Spinal cord (tissue), 10 donors: ENCODE results near the gene PCDHGA10. TPM values are rescaled to one million over a fixed set of nuclear protein-coding genes. Genes with fewer than 3 reads are reported as not detected.

Source experiments
- DNase-seq, 6 donors: peaks; one replicate each; pipeline versions ENCODE4 v3.0.0 to v3.0.0-alpha.2; 2013 to 2015; ENCODE audit warnings: low spot score in 6 of 6, low read depth in 4 of 6
- H3K27ac ChIP-seq: one replicate; pipeline ENCODE4 v1.5.1; 2013; ENCODE audit warnings: low read depth, low read length, control low read depth
- H3K27me3 ChIP-seq: one replicate; pipeline ENCODE4 v1.6.1; 2013; ENCODE audit warnings: low read length; ENCODE audit not compliant: control insufficient read depth, insufficient read depth
- H3K36me3 ChIP-seq: one replicate; pipeline ENCODE4 v1.6.1; 2013; ENCODE audit warnings: low read length; ENCODE audit not compliant: control insufficient read depth, insufficient read depth
- H3K4me1 ChIP-seq: one replicate; pipeline ENCODE4 v1.6.1; 2013; ENCODE audit warnings: low read length; ENCODE audit not compliant: control insufficient read depth, insufficient read depth
- H3K4me3 ChIP-seq: one replicate; pipeline ENCODE4 v1.5.1; 2013; ENCODE audit warnings: low read depth, low read length, control low read depth
- H3K9me3 ChIP-seq: one replicate; pipeline ENCODE4 v1.6.1; 2013; ENCODE audit warnings: low read length; ENCODE audit not compliant: control insufficient read depth, insufficient read depth
- WGBS: methylation state at CpG from one replicate; pipeline ENCODE4 v1.1.5; 2013; ENCODE audit warnings: missing lambda C conversion rate; ENCODE audit not compliant: insufficient coverage; 5-methylcytosine and 5-hydroxymethylcytosine counted together
- long read RNA-seq, 4 donors: transcript quantifications; one replicate each; lab custom pipeline, GENCODE V29; 2026
- polyA plus RNA-seq, 2 donors: library from polyadenylated mRNA; unstranded; fragments of 120-200 nt; gene quantifications; one replicate each; pipeline ENCODE4 v1.2.1, GENCODE V29; 2013; ENCODE audit not compliant: insufficient read length in 2 of 2
- total RNA-seq, 2 donors: library from RNA; depleted of rRNA in 1 of 2; stranded (reverse); fragments of 120-200 nt in 1 of 2; fragments of >200 nt in 1 of 2; gene quantifications; one replicate each; pipeline versions ENCODE4 v1.2.3 to v1.2.4, GENCODE V29; 2013 to 2014
- donor health status: healthy.

Gene PCDHGA10
- total RNA-seq (10 to 100 TPM; 11.1 to 12.4 TPM), polyA plus RNA-seq (10 to 100 TPM; 21.1 to 32.4 TPM)
- long read RNA-seq, donor 1, full-length matches to known transcripts: 11 of 11 reads
- long read RNA-seq, donor 1, partial matches to known transcripts: 0 of 11 reads
- long read RNA-seq, donor 1, other reads (novel, unspliced or antisense): 0 of 11 reads
- long read RNA-seq, donor 2, full-length matches to known transcripts: 11 of 11 reads
- long read RNA-seq, donor 2, partial matches to known transcripts: 0 of 11 reads
- long read RNA-seq, donor 2, other reads (novel, unspliced or antisense): 0 of 11 reads
- long read RNA-seq, donor 3, full-length matches to known transcripts: 16 of 16 reads
- long read RNA-seq, donor 3, partial matches to known transcripts: 0 of 16 reads
- long read RNA-seq, donor 3, other reads (novel, unspliced or antisense): 0 of 16 reads
- long read RNA-seq, donor 4, full-length matches to known transcripts: 6 of 6 reads
- long read RNA-seq, donor 4, partial matches to known transcripts: 0 of 6 reads
- long read RNA-seq, donor 4, other reads (novel, unspliced or antisense): 0 of 6 reads

DNA sequence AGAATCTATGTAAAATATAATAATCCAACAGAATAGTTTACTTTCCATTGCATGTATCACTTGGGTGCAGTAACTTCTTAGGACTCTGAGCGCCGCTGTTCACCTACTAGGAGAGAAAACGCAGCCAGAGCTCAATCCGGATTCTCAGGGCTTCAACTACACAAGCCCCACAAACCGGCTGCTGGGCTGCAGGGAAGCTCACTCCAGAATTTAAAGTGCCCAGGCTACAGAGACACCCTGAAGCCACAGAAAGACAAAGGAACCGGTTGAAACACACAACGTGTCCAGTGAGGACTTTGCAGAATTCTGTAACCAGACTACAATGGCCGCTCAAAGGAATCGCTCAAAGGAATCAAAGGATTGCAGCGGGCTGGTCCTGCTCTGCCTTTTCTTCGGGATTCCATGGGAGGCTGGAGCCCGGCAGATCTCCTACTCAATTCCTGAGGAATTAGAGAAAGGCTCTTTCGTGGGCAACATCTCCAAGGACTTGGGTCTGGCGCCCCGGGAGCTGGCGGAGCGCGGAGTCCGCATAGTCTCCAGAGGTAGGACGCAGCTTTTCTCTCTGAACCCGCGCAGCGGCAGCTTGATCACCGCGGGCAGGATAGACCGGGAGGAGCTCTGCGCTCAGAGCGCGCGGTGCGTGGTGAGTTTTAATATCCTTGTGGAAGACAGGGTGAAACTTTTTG is at the start of gene PCDHGA10:
TSS of gene PCDHGA10 (plus strand) at position 134 of the 686 bp plus-strand sequence. CDS start at position 323, 189 bp downstream.
- no peak within 1 kb of the TSS for H3K27ac ChIP-seq
- H3K36me3 ChIP-seq: peaks cover 23% of the 10 kb centered on the region
- WGBS: 15% methylated on average over 30 of the region's 31 CpGs
- H3K27me3 ChIP-seq: peaks cover 2% of the 10 kb centered on the region
- H3K9me3 ChIP-seq: peaks cover 60% of the 10 kb centered on the region
- peaks cover 14% of the 10 kb centered on the region for H3K4me1 ChIP-seq
- peak within 1 kb of the TSS; percentile 11 for H3K4me3 ChIP-seq
- peak in 2 of 6 donors; percentile 57 to 73 for DNase-seq

DNA sequence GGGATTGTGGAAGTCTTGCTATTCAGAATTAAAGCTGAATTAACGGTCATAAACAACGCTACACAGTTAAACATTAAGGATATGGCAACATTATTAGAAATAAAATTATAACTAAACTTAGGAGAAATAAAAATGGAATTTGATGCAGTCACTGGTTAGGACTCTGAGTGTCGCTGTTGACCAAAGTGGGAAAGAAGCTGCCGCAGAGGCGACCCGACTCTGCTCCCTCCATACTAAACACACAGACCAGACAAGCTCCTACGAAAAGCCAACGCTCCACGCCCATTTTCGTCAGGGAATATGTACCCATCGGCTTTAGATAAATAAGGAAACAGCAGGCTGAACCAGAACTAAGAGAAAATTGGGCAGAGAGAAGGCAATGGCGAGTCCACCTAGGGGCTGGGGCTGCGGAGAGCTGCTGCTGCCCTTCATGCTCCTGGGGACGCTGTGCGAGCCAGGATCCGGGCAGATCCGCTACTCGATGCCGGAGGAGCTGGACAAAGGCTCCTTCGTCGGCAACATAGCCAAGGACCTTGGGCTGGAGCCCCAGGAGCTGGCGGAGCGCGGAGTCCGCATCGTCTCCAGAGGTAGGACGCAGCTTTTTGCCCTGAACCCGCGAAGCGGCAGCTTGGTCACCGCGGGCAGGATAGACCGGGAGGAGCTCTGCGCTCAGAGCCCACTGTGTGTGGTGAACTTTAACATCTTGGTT is 48.7 kb upstream of the PCDHGA10 start, which contains the start of gene PCDHGA5:
TSS of gene PCDHGA5 (plus strand) at position 211 of the 709 bp plus-strand sequence. CDS start at position 380, 169 bp downstream.
- Histone ChIP-seq H3K9me3 (peaks cover 45% of the 10 kb centered on the region), H3K4me1 (peaks cover 5% of the 10 kb centered on the region)

DNA sequence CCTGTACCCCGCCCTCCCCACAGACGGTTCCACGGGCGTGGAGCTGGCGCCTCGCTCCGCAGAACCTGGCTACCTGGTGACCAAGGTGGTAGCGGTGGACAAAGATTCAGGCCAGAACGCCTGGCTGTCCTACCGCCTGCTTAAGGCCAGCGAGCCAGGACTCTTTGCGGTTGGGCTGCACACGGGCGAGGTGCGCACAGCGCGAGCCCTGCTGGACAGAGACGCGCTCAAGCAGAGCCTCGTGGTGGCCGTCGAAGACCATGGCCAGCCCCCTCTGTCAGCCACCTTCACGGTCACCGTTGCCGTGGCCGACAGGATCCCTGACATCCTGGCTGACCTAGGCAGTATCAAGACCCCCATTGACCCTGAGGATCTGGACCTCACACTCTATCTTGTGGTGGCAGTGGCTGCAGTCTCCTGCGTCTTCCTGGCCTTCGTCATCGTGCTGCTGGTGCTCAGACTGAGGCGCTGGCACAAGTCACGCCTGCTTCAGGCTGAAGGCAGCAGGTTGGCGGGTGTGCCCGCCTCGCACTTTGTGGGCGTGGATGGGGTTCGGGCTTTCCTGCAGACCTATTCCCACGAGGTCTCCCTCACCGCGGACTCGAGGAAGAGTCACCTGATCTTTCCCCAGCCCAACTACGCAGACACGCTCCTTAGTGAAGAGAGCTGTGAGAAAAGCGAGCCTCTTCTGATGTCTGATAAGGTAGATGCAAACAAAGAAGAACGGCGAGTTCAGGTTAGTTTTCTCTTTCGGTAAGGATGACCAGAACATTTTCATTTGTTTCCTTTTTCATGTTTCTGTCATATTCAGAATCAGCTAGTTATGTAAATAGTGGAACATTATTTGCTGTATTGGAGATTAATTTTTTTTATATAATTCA is 46.5 kb upstream of the PCDHGA10 start:
- H3K27me3 ChIP-seq: no peaks in the 10 kb centered on the region
- WGBS: 26% methylated on average over 35 of the region's 46 CpGs
- H3K36me3 ChIP-seq: peaks cover 3% of the 10 kb centered on the region
- peaks cover 37% of the 10 kb centered on the region for H3K9me3 ChIP-seq
- H3K4me3 ChIP-seq: no peak overlapping the region
- peaks cover 5% of the 10 kb centered on the region for H3K4me1 ChIP-seq
- DNase-seq: no peak
- no peak overlapping the region for H3K27ac ChIP-seq

More for the DNA sequence above, 48.7 kb upstream of the PCDHGA10 start, which contains the start of gene PCDHGA5:
- peaks cover 3% of the 10 kb centered on the region for H3K36me3 ChIP-seq
- no peak within 1 kb of the TSS for H3K27ac ChIP-seq
- 10% methylated on average over 28 of the region's 34 CpGs for WGBS
- DNase-seq: peak in 2 of 6 donors; percentile 29 to 37
- H3K4me3 ChIP-seq: no peak within 1 kb of the TSS
- H3K27me3 ChIP-seq: no peaks in the 10 kb centered on the region

DNA sequence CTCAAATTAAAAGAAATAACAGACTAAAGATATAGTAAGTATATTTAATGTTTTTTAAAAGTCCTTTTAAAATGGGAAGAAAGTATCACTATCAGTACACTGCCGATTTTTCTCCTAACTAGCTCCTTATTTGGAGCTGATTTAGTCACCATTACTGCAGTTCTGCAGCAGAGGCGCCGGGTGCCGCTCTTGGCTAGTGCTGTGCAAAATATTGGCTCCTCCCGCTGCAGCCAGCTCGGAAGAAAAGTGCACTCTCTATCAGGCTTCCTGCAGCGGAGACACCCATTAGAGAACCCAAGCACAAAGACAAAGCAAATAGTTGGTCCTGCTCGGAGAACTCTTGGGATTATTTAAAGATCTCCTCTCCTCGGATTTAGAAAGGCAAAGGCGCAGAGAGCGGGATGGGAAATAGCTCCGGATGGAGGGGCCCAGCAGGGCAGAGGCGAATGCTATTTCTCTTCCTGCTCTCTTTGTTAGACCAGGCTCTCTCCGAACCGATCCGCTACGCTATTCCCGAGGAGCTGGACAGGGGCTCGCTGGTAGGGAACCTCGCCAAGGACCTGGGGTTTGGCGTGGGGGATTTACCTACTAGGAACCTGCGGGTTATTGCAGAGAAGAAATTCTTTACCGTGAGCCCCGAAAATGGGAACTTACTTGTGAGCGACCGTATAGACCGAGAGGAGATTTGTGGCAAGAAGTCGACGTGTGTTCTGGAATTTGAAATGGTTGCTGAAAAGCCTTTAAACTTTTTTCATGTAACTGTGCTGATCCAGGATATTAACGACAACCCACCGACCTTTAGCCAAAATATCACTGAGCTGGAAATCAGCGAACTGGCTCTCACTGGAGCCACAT is 42.6 kb upstream of the PCDHGA10 start, which contains the start of gene PCDHGB3:
TSS of gene PCDHGB3 (plus strand) at position 249 of the 855 bp plus-strand sequence. CDS start at position 402, 153 bp downstream.
- Histone ChIP-seq H3K27me3 (no peaks in the 10 kb centered on the region), H3K4me3 (no peak within 1 kb of the TSS), H3K9me3 (peaks cover 48% of the 10 kb centered on the region), H3K36me3 (peaks cover 10% of the 10 kb centered on the region), H3K4me1 (peaks cover 12% of the 10 kb centered on the region), H3K27ac (no peak within 1 kb of the TSS)
- WGBS: 18% methylated on average over 30 of the region's 32 CpGs
- peak in 2 of 6 donors; percentile 22 to 29 for DNase-seq

DNA sequence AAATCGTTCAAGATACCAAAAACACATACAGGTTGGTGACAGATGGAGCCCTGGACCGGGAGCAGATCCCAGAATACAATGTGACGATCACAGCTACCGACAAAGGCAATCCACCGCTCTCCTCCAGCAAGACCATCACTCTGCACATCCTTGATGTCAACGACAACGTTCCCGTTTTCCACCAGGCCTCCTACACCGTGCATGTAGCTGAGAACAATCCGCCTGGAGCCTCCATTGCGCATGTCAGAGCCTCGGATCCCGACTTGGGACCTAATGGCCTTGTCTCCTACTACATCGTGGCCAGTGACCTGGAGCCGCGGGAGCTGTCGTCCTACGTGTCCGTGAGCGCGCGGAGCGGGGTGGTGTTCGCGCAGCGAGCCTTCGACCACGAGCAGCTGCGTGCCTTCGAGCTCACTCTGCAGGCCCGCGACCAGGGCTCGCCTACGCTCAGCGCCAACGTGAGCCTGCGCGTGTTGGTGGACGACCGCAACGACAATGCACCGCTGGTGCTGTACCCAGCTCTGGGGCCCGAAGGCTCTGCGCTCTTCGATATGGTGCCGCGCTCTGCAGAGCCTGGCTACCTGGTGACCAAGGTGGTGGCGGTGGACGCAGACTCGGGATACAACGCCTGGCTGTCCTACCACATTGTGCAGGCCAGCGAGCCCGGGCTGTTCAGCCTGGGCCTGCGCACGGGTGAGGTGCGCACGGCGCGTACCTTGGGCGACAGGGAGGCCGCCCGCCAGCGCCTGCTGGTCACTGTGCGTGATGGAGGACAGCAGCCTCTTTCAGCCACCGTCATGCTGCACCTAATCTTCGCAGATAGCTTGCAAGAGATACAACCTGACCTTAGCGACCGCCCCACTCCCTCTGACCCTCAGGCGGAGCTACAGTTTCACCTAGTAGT is 41.0 kb upstream of the PCDHGA10 start:
- H3K9me3 ChIP-seq: peaks cover 51% of the 10 kb centered on the region
- H3K36me3 ChIP-seq: peaks cover 19% of the 10 kb centered on the region
- no peak overlapping the region for H3K4me3 ChIP-seq
- H3K4me1 ChIP-seq: peaks cover 12% of the 10 kb centered on the region
- DNase-seq: no peak
- H3K27ac ChIP-seq: no peak overlapping the region
- WGBS: 22% methylated on average over 69 of the region's 69 CpGs
- H3K27me3 ChIP-seq: no peaks in the 10 kb centered on the region

DNA sequence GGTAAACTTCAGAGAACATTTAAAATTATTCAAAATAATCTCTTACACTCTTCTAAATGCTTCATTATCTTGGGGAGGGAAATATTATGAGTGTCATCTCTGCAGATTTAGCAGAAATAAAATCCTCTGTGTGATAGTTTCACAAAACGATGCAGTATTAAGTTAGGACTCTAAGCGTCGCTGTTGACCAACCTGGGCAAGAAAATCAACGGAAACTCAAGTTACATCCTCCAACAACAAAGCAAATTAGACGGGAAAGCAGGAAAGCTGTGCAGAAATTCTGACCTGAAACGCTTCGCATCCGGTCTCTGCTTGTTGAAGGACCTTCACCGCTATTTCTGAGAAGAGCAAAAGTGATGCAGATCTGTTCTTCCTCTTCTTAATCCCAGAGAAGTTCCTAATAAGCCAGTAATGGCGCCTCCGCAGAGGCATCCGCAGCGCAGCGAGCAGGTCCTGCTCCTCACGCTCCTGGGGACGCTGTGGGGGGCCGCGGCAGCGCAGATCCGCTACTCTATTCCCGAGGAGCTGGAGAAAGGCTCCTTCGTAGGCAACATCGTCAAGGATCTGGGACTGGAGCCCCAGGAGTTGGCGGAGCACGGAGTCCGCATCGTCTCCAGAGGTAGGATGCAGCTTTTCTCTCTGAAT is 39.0 kb upstream of the PCDHGA10 start, which contains the start of gene PCDHGA6:
TSS of gene PCDHGA6 (plus strand) at position 219 of the 645 bp plus-strand sequence. CDS start at position 412, 193 bp downstream.
- WGBS: 10% methylated on average over 27 of the region's 27 CpGs

DNA sequence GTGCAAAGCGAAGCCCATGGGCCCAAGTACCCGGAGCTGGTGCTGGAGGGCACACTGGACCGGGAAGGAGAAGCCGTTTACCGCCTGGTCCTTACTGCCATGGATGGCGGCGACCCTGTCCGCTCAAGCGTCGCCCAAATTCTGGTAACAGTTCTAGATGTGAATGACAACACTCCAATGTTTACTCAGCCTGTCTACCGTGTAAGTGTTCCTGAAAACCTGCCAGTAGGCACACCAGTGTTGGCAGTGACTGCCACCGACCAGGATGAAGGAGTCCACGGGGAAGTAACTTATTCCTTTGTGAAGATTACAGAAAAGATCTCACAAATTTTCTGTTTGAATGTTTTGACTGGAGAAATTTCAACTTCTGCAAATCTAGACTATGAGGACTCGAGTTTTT is 38.2 kb upstream of the PCDHGA10 start:
- Histone ChIP-seq H3K27me3 (no peaks in the 10 kb centered on the region), H3K4me3 (no peak overlapping the region), H3K4me1 (peaks cover 12% of the 10 kb centered on the region), H3K9me3 (peaks cover 59% of the 10 kb centered on the region), H3K36me3 (peaks cover 19% of the 10 kb centered on the region), H3K27ac (no peak overlapping the region)
- no peak for DNase-seq
- 56% methylated on average over 14 of the region's 14 CpGs for WGBS

More for the DNA sequence above, 39.0 kb upstream of the PCDHGA10 start, which contains the start of gene PCDHGA6:
- Histone ChIP-seq H3K9me3 (peaks cover 53% of the 10 kb centered on the region), H3K27me3 (no peaks in the 10 kb centered on the region), H3K4me1 (peaks cover 12% of the 10 kb centered on the region), H3K36me3 (peaks cover 19% of the 10 kb centered on the region), H3K4me3 (peak within 1 kb of the TSS; percentile 20), H3K27ac (no peak within 1 kb of the TSS)
- DNase-seq: peak in 2 of 6 donors; percentile 51 to 70
